ENCODE results near the gene SGIP1.
"Not testable (repeated sequence)": the region's sequence is repeated elsewhere in the genome, so short reads cannot be mapped to it uniquely, and the experiment has no call there.

The SGIP1 gene

DNA sequence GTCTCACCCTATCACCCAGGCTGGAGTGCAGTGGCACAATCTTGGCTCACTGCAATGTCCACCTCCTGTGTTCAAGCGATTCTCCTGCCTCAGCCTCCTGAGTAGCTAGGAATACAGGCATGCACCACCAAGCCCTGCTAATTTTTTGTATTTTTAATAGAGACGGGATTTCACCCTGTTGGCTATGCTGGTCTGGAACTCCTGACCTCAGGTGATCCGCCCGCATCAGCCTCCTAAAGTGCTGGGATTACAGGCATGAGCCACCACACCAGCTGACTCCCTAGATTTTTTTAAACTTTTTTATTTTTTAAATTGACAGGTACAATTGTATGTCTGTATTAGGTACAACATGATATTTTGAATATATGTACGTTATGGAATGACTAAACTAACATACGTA, 200.6 kb downstream of the SGIP1 start:
- DNase-seq = not testable (repeated sequence)

DNA sequence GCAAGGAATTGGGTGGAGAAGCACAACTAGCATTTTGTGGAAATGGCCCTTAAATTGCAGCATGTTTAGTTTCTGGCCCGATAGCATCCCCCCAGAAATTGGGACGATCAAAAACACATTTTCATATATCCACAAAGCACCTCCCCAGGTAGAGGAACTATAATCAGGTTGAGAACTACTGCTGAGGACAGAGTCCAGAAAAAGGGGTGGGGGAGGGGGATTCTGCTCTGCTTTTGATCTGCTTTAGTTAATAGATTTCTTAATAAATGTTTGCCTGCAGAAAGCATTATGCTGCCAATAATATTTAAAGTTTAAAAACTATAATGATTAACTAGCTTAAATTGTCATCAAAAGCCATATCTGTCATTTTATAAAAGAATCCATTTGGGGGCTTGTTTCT, 203.9 kb downstream of the SGIP1 start:
- no peak for DNase-seq

DNA sequence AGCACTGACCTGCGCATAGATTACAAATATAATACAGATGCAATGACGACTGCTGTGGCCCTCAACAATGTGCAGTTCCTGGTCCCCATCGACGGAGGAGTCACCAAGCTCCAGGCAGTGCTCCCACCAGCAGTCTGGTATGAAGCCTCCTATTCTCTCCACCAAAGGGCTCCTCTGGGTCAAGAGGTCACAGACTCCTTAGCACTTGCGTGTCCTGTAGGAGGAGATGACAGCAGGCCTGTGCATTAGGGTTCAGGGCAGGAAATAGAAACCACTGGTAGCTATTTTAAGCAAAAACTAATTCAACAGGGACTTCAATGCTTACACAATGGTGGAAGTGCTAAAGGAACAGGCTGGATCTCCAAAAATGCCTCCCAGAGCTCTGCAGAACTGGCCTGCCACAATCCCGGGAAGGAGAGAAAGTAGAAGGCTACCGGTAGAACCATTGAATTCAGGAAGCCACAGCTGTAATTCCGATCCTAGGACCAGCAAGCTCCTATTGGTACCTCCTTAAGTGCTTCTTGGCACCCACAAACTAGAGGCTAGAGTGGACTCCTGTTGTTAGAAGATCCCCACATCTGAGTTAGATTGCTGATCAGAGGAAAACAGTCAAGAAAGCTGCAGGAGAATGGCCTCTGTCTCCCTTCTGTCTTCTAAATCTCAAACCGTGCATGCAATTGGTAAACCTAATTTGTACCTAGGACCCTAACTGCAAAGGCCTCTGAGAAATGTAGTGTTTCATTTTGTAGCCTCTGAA, 205.6 kb downstream of the SGIP1 start:
- DNase-seq = no peak

- no peak for DNase-seq
Observed at GRCh38 chr1:66745451-66745850, 211.5 kb downstream of the SGIP1 start.

DNA sequence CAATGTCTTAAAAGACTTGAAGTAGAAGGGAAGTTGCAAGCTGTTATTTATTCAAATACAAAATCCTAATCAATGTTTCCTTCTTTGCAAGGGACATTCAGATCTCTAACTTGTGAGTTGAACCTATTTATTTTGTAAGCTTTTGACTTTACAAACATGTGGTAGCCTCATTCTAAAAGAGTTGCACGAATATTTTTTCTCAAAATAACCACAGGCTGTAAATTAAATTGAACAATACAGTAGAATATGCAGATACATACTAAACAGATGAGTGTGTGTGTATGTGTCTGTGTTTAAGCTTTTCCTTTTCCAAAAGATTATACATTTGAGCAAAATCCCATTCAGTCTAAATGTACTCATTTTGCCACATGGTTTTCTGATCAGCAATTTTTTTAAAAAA, 213.5 kb downstream of the SGIP1 start:
- no peak for DNase-seq

GRCh38 chr1:66750577-66750976, 216.6 kb downstream of the SGIP1 start:
- DNase-seq = no peak

DNA sequence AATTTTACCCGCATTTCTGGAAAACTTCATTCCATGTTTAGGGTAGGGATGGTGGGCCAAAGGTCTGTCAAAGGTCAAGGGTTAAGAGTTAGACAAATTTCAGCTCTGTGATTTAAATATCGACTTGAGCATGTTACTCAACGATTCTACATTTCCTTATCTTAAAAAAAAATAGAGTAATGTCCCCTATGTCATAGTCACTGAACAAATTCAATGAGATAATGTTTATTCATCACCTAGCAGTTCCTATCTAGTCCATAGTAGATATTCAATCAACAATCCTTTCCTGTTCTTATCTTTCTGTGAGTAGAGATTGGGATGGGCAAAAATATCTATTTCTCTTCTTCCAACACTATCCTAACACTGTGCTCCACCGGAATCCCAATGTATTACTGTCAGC, 217.2 kb downstream of the SGIP1 start:
- DNase-seq = no peak

DNA sequence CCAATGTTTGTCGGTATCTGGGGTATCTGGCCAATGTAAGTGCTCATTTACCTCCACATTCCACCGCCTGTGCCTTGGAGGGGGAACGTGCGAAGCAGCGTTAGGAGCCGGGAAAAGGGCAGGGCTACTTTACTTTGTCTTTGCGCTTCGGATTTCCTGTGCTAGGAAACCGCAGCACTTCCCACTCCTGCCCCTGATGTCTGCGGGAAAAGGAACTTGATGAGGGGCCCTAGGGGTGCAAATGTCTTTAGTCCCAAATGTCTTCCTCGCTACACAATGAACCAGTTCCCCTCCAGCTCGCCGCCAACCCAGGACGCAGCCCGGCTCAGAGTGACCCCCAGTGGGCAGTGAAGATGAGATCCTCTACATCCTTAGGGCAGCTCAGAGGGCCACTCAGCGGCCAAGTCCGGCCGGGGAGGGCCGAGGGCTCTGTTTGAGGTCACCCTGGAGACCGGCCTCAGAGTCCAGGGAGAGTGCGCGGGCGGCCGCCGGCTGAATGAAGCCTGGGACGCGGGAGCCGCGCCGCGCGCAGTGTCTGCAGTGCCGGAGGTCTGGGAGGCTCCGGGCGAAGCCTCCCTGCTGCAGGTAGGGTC, 218.1 kb downstream of the SGIP1 start, which contains the start of gene DYNLT5:
DYNLT5 (plus strand) TSS at position 460 of the 593 bp plus-strand sequence. CDS start 2,200 bp downstream, outside the sequence.
- DNase-seq = no peak

- no peak for DNase-seq
Observed at GRCh38 chr1:66752671-66753371, 218.9 kb downstream of the SGIP1 start.

DNA sequence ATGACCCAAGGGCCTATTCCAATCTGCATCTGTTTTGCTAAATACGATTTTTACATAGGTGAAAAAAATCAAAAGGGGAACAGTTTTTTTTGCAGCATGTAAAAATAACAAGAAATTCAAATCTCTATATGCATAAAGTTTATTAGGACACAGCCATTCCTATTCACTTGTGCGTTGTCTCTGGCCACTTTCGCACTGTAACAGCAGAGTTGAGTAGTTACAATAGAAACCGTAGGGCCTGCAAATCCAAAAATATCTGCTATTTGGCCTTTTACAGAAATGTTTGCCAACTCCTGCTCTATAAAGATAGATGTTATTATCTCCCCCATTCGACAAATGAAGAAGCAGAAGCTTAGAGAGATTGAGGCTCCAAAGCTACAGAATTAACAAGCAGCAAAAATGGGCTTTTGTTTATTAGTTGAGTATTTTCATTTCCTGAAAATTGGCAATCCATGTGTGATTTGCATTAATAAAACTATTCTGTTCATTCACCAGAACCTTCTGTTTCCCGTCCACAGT, 223.8 kb downstream of the SGIP1 start:
- DNase-seq = no peak

- DNase-seq = no peak
Observed at GRCh38 chr1:66758241-66758755, 224.3 kb downstream of the SGIP1 start.

GRCh38 chr1:66760506-66760905, 226.6 kb downstream of the SGIP1 start:
- no peak for DNase-seq

- DNase-seq = no peak
Observed at GRCh38 chr1:66761221-66761620, 227.3 kb downstream of the SGIP1 start.

- no peak for DNase-seq
Observed at GRCh38 chr1:66764994-66765578, 231.1 kb downstream of the SGIP1 start.

DNA sequence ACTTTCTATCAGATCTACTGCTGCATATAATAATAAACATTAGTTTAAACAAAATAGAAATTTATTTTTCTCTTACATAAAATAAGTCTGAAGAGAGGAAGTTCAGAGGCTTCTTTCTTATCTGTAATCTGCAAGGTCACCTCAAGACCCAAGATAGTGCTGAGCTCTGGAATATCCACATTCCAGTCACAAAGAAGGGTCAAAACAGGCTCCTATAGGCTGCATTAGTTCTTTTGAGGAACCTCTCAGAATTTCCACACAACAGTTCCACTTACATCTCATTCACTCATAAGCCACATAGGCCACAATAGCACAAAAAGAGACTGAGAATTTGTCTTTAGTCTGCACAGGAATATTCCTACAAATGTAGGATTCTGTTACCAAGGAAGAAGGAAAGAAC, 233.7 kb downstream of the SGIP1 start:
- DNase-seq = no peak

GRCh38 chr1:66768965-66769364, 235.0 kb downstream of the SGIP1 start:
- no peak for DNase-seq

DNA sequence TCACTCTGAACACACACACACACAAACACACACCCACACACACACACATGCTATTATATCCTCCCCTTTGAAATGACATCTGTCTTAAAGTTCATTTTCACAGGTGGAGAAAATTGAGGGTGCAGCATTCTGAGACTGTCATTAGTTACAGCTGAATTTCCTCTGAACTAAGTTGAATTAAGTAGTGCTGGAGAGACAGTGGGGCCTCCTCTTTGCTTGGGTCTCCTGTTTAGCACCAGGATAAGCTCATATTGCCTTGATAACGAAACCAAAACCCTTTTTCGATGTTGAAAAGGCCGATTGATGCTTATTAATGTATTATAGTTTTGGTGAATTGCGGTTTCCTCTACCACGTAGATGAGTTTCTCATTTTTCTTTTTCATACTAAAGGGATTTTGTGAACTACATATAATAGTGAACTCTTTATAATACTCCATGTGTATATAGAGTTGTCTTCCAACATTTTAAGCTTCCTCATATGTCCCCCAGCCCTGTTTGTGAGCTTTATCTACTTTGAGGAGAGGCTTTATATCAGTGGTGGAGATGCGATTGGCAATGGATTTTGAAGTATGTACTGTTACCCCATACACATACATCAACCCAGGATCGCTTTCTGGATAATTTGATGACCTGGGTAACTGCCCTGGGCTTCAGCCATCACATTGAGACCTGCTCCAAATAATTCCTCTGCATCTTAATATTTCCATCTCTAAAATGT, 235.7 kb downstream of the SGIP1 start:
- no peak for DNase-seq

GRCh38 chr1:66770240-66770639, 236.3 kb downstream of the SGIP1 start:
- DNase-seq = no peak

DNA sequence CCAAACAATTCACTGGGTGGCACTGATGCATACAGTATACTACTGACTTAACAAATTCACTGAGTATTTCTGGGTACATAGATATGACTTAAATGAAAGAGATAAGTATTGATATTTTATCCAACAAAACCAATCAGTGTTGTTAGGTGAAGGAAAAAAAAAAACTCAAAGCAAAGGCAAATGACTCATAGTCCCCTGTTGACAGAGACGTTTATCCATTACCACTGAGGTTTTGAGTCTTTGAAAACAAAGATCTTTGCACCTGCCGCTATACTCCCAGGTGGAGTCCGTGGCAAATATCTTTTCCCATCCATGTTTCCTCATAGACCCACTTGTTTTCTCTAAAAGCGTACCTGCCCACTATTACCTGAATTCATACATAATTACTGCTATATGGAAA, 236.7 kb downstream of the SGIP1 start:
- no peak for DNase-seq

DNA sequence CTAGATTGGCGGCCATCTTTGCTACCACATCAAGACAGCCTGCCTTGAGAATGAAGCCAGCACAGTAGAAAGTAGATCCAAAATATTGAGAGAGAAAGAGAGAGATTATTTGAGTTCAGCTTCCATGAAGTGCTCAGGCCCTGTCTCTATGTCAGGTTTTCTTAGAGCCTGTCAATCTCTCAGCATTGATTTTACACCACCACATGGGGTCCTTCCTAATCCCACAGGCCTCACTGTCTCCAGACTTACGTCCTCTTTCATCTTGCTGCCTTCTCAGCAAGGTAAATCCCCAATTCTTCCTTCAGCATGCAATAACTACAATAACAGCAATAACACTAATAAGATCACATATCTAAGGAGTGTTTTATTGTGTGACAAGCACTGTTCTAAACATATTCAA, 239.3 kb downstream of the SGIP1 start:
- DNase-seq = no peak

DNA sequence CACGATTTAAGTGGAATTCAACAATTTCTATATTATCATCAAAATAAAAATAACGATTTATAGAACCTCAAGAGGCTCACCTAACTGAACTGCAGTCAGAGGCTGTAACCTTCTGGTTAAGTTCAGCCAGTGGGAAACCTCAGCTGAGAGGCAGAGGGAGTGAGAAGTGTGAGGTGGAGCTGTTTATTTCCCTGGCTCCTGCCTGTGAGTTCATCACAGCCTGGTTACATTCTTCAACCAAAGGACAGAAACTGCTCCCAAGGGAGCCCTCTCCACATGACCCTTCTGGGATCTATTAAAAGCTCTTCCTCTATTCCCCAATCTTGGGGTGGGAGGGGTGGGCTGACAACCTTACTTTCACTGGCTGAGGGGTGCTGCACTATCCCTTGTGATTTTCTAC, 240.5 kb downstream of the SGIP1 start:
- no peak for DNase-seq

GRCh38 chr1:66775646-66776045, 241.7 kb downstream of the SGIP1 start:
- no peak for DNase-seq

GRCh38 chr1:66777831-66778230, 243.9 kb downstream of the SGIP1 start:
- DNase-seq = no peak
